Measurements from ENCODE around the gene DYRK3. TPM values are rescaled to one million over a fixed set of nuclear protein-coding genes. Genes with fewer than 3 reads are reported as not detected.

The DYRK3 gene
- total and polyA plus RNA-seq, 2 of the 13 experiments (the other 11 are each of a cell fraction or from before 2014, with no cell fraction given), result 0.48 to 2.8 TPM

GRCh38 chr1:206635080-206635977 lies at the start of gene DYRK3 (continued):
- TF ChIP-seq CBFB (CRISPR knock-in tag; IDR thresholded peaks at IDR 0.05) (peak; percentile 30; the same call in 1 of the 2 replicates), CBX2 (IDR thresholded peaks at IDR 0.05; ENCODE audit: low read depth, low read length) (no peak), CBX2 (CRISPR knock-in tag; IDR thresholded peaks at IDR 0.05; ENCODE audit: low read depth) (no peak), THAP8 (CRISPR knock-in tag; IDR thresholded peaks at IDR 0.05; ENCODE audit: borderline replicate concordance) (no peak), RAD21 (CRISPR knock-in tag; IDR thresholded peaks at IDR 0.05) (no peak), KLF11 (CRISPR knock-in tag; IDR thresholded peaks at IDR 0.05) (peak; percentile 81), ZNF883 (CRISPR knock-in tag; IDR thresholded peaks at IDR 0.05; ENCODE audit: not compliant biosample characterization) (no peak), ZNF205 (CRISPR knock-in tag; IDR thresholded peaks at IDR 0.05) (peak; percentile 57; the same call in 1 of the 2 replicates), MTA3 (CRISPR knock-in tag; IDR thresholded peaks at IDR 0.05) (no peak), NR2C2 (CRISPR knock-in tag; IDR thresholded peaks at IDR 0.05; ENCODE audit: borderline replicate concordance) (peak; percentile 29; the same call in 1 of the 2 replicates), TRIM22 (IDR thresholded peaks at IDR 0.05) (no peak), ARNT2 (CRISPR knock-in tag; IDR thresholded peaks at IDR 0.05; ENCODE audit: low read depth) (peak; percentile 88), CREBL2 (CRISPR knock-in tag; IDR thresholded peaks at IDR 0.05; ENCODE audit: borderline replicate concordance) (no peak), RFX1 (IDR thresholded peaks at IDR 0.05) (peak; percentile 87), KDM3A (CRISPR knock-in tag; IDR thresholded peaks at IDR 0.05; ENCODE audit: low read depth) (peak; percentile 46; the same call in 1 of the 2 replicates), RERE (CRISPR knock-in tag; IDR thresholded peaks at IDR 0.05; ENCODE audit: low read depth) (no peak), SYNCRIP (IDR thresholded peaks at IDR 0.05; ENCODE audit: insufficient read depth, low read depth, low read length) (no peak), ZNF777 (CRISPR knock-in tag; IDR thresholded peaks at IDR 0.05) (peak; percentile 56), RBM22 (optimal IDR thresholded peaks at IDR 0.05; ENCODE audit: low read length) (peak; percentile 18), ZNF776 (CRISPR knock-in tag; IDR thresholded peaks at IDR 0.05) (peak; percentile 83), NCOR1 (IDR thresholded peaks at IDR 0.05; ENCODE audit: borderline replicate concordance, low read length) (no peak), RNF2 (conservative IDR thresholded peaks at IDR 0.05; ENCODE audit: low read depth) (no peak), MAFF (IDR thresholded peaks at IDR 0.05; ENCODE audit: low read depth, low read length) (no peak), KDM2A (CRISPR knock-in tag; IDR thresholded peaks at IDR 0.05; ENCODE audit: borderline replicate concordance, low read depth) (peak; percentile 86)
